ENCODE data around the gene PEMT.

- TF ChIP-seq CTCF (IDR thresholded peaks at IDR 0.05; ENCODE audit: insufficient read depth, low read length) (no peak), REST (IDR thresholded peaks at IDR 0.05; ENCODE audit: insufficient replicate concordance, low read depth) (no peak), POLR2AphosphoS5 (IDR thresholded peaks at IDR 0.05; ENCODE audit: low read depth) (no peak)
Measured at GRCh38 chr17:17542906-17543635, 48.4 kb downstream of the PEMT start.
